Stomach smooth muscle (tissue), 2 donors: ENCODE results near the gene ANKS1A.
"Not testable (repeated sequence)": the region's sequence is repeated elsewhere in the genome, so short reads cannot be mapped to it uniquely, and the experiment has no call there.

ENCODE experiments used
- H3K27ac ChIP-seq: one replicate; pipeline ENCODE4 v1.7.0; 2013; ENCODE audit warnings: mild to moderate bottlenecking, low read length, inconsistent platforms
- H3K27me3 ChIP-seq, 2 donors: one replicate each; pipeline ENCODE4 v1.7.0; 2013; ENCODE audit warnings: low read length in 2 of 2; ENCODE audit not compliant: insufficient read depth in 2 of 2, control insufficient read depth in 1 of 2
- H3K36me3 ChIP-seq, 2 donors: one replicate each; pipeline ENCODE4 v1.7.0; 2013; ENCODE audit warnings: low read length in 2 of 2; ENCODE audit not compliant: control insufficient read depth in 2 of 2, insufficient read depth in 2 of 2
- H3K4me1 ChIP-seq: one replicate; pipeline ENCODE4 v1.7.0; 2013; ENCODE audit warnings: low read length; ENCODE audit not compliant: control insufficient read depth, insufficient read depth
- H3K4me3 ChIP-seq, 2 donors: one replicate each; pipeline ENCODE4 v1.7.0; 2013; ENCODE audit warnings: low read length in 2 of 2
- H3K9ac ChIP-seq, 2 donors: one replicate each; pipeline ENCODE4 v1.7.0; 2013; ENCODE audit warnings: low read length in 2 of 2, mild to moderate bottlenecking in 1 of 2
- H3K9me3 ChIP-seq, 2 donors: one replicate each; pipeline ENCODE4 v1.7.0; 2013; ENCODE audit warnings: low read length in 2 of 2; ENCODE audit not compliant: control insufficient read depth in 2 of 2
- donor health status: healthy.
- donor health status: Pancreatic carcinoma.

The ANKS1A gene

GRCh38 chr6:34919651-34920050 lies 30.6 kb downstream of the ANKS1A start:
- Histone ChIP-seq H3K9ac (no peak overlapping the region), H3K4me3 (no peak overlapping the region), H3K36me3 (peaks cover 0 to 2% of the 10 kb centered on the region in 2 donors), H3K9me3 (no peaks in the 10 kb centered on the region), H3K27ac (no peak overlapping the region), H3K4me1 (peaks cover 5% of the 10 kb centered on the region), H3K27me3 (no peaks in the 10 kb centered on the region)

GRCh38 chr6:34920097-34920496 lies 31.0 kb downstream of the ANKS1A start:
- H3K36me3 ChIP-seq = peaks cover 0 to 2% of the 10 kb centered on the region in 2 donors
- H3K4me3 ChIP-seq = no peak overlapping the region
- H3K9ac ChIP-seq = no peak overlapping the region
- peaks cover 5% of the 10 kb centered on the region for H3K4me1 ChIP-seq
- H3K27me3 ChIP-seq = no peaks in the 10 kb centered on the region
- no peak overlapping the region for H3K27ac ChIP-seq
- H3K9me3 ChIP-seq = no peaks in the 10 kb centered on the region

GRCh38 chr6:34922177-34922663 lies 33.2 kb downstream of the ANKS1A start:
- Histone ChIP-seq H3K9me3 (no peaks in the 10 kb centered on the region), H3K36me3 (peaks cover 0 to 2% of the 10 kb centered on the region in 2 donors), H3K4me1 (peaks cover 2% of the 10 kb centered on the region), H3K27me3 (no peaks in the 10 kb centered on the region), H3K4me3 (no peak overlapping the region), H3K9ac (no peak overlapping the region), H3K27ac (no peak overlapping the region)

- Histone ChIP-seq H3K27me3 (no peaks in the 10 kb centered on the region), H3K4me1 (peaks cover 2% of the 10 kb centered on the region), H3K4me3 (no peak overlapping the region), H3K27ac (no peak overlapping the region), H3K36me3 (no peaks in the 10 kb centered on the region), H3K9ac (no peak overlapping the region), H3K9me3 (no peaks in the 10 kb centered on the region)
Observed at GRCh38 chr6:34924831-34925625, 36.0 kb downstream of the ANKS1A start.

- Histone ChIP-seq H3K9me3 (no peaks in the 10 kb centered on the region), H3K9ac (no peak overlapping the region), H3K4me3 (no peak overlapping the region), H3K27me3 (no peaks in the 10 kb centered on the region), H3K36me3 (no peaks in the 10 kb centered on the region), H3K27ac (no peak overlapping the region), H3K4me1 (peaks cover 2% of the 10 kb centered on the region)
Observed at GRCh38 chr6:34926655-34927054, 37.6 kb downstream of the ANKS1A start.

GRCh38 chr6:34928220-34928619 lies 39.2 kb downstream of the ANKS1A start:
- H3K36me3 ChIP-seq = no peaks in the 10 kb centered on the region
- H3K27ac ChIP-seq = no peak overlapping the region
- no peak overlapping the region for H3K4me3 ChIP-seq
- H3K4me1 ChIP-seq = peaks cover 2% of the 10 kb centered on the region
- no peaks in the 10 kb centered on the region for H3K27me3 ChIP-seq
- no peaks in the 10 kb centered on the region for H3K9me3 ChIP-seq
- no peak overlapping the region for H3K9ac ChIP-seq

- H3K36me3 ChIP-seq = no peaks in the 10 kb centered on the region
- H3K4me1 ChIP-seq = peaks cover 2% of the 10 kb centered on the region
- no peak overlapping the region for H3K27ac ChIP-seq
- no peaks in the 10 kb centered on the region for H3K9me3 ChIP-seq
- H3K27me3 ChIP-seq = no peaks in the 10 kb centered on the region
- no peak overlapping the region for H3K9ac ChIP-seq
- no peak overlapping the region for H3K4me3 ChIP-seq
Observed at GRCh38 chr6:34928695-34929094, 39.6 kb downstream of the ANKS1A start.

GRCh38 chr6:34929241-34929978 lies 40.4 kb downstream of the ANKS1A start:
- no peak overlapping the region for H3K4me3 ChIP-seq
- H3K27ac ChIP-seq = no peak overlapping the region
- H3K36me3 ChIP-seq = no peaks in the 10 kb centered on the region
- peaks cover 2% of the 10 kb centered on the region for H3K4me1 ChIP-seq
- no peaks in the 10 kb centered on the region for H3K27me3 ChIP-seq
- H3K9ac ChIP-seq = no peak overlapping the region
- H3K9me3 ChIP-seq = no peaks in the 10 kb centered on the region

GRCh38 chr6:34930221-34930620 lies 41.2 kb downstream of the ANKS1A start:
- Histone ChIP-seq H3K4me3 (no peak overlapping the region), H3K27ac (no peak overlapping the region), H3K9me3 (no peaks in the 10 kb centered on the region), H3K36me3 (no peaks in the 10 kb centered on the region), H3K4me1 (peaks cover 2% of the 10 kb centered on the region), H3K27me3 (no peaks in the 10 kb centered on the region), H3K9ac (no peak overlapping the region)

- not testable (repeated sequence) for H3K27ac ChIP-seq, H3K27me3 ChIP-seq, H3K4me1 ChIP-seq, H3K4me3 ChIP-seq, H3K9ac ChIP-seq, H3K36me3 ChIP-seq, H3K9me3 ChIP-seq
Observed at GRCh38 chr6:34932202-34932601, 43.1 kb downstream of the ANKS1A start.

GRCh38 chr6:34934516-34934915 lies 45.5 kb downstream of the ANKS1A start:
- H3K27ac ChIP-seq = no peak overlapping the region
- no peaks in the 10 kb centered on the region for H3K9me3 ChIP-seq
- no peak overlapping the region for H3K9ac ChIP-seq
- H3K4me1 ChIP-seq = no peaks in the 10 kb centered on the region
- no peak overlapping the region for H3K4me3 ChIP-seq
- H3K27me3 ChIP-seq = no peaks in the 10 kb centered on the region
- H3K36me3 ChIP-seq = no peaks in the 10 kb centered on the region
